ENCODE data around the gene PIP5KL1.

PIP5KL1 gene

GRCh38 chr9:127923771-127924170, 6.8 kb downstream of the PIP5KL1 start:
- TF ChIP-seq YY1 (IDR thresholded peaks at IDR 0.05; ENCODE audit: low read depth) (no peak), FOXM1 (IDR thresholded peaks at IDR 0.05; ENCODE audit: borderline replicate concordance, low read depth) (no peak)

GRCh38 chr9:127923046-127923445, 7.5 kb downstream of the PIP5KL1 start:
- TF ChIP-seq TCF12 (IDR thresholded peaks at IDR 0.05; ENCODE audit: low read depth) (no peak), TAF1 (IDR thresholded peaks at IDR 0.05; ENCODE audit: low read depth) (no peak), TEAD4 (IDR thresholded peaks at IDR 0.05) (no peak), NFIC (IDR thresholded peaks at IDR 0.05) (no peak), FOXM1 (IDR thresholded peaks at IDR 0.05; ENCODE audit: borderline replicate concordance, low read depth) (no peak), USF1 (IDR thresholded peaks at IDR 0.05) (no peak), CEBPB (IDR thresholded peaks at IDR 0.05) (no peak), REST (IDR thresholded peaks at IDR 0.05; ENCODE audit: low read depth) (no peak), ZBTB7A (IDR thresholded peaks at IDR 0.05; ENCODE audit: low read depth) (no peak), CREB1 (IDR thresholded peaks at IDR 0.05; ENCODE audit: low read depth) (no peak), MAX (IDR thresholded peaks at IDR 0.05) (no peak), YY1 (IDR thresholded peaks at IDR 0.05; ENCODE audit: low read depth) (no peak), EP300 (IDR thresholded peaks at IDR 0.05; ENCODE audit: borderline replicate concordance) (no peak), EGR1 (IDR thresholded peaks at IDR 0.05) (no peak), RAD21 (IDR thresholded peaks at IDR 0.05; ENCODE audit: low read depth) (no peak)

GRCh38 chr9:127921557-127922120, 8.9 kb downstream of the PIP5KL1 start:
- no peak for TF ChIP-seq NFIC (IDR thresholded peaks at IDR 0.05)
- TF ChIP-seq EP300 (IDR thresholded peaks at IDR 0.05; ENCODE audit: borderline replicate concordance), result no peak
- TF ChIP-seq EGR1 (IDR thresholded peaks at IDR 0.05), result no peak
- no peak for TF ChIP-seq USF1 (IDR thresholded peaks at IDR 0.05)
- TF ChIP-seq YY1 (IDR thresholded peaks at IDR 0.05; ENCODE audit: low read depth), result no peak
- TF ChIP-seq CREB1 (IDR thresholded peaks at IDR 0.05; ENCODE audit: low read depth), result no peak
- no peak for TF ChIP-seq FOXM1 (IDR thresholded peaks at IDR 0.05; ENCODE audit: borderline replicate concordance, low read depth)
- TF ChIP-seq TCF12 (IDR thresholded peaks at IDR 0.05; ENCODE audit: low read depth), result no peak
- 0 out of 2 replicates have a peak, but pooled peaks have one; percentile 28 for TF ChIP-seq MAX (IDR thresholded peaks at IDR 0.05)
- TF ChIP-seq TAF1 (IDR thresholded peaks at IDR 0.05; ENCODE audit: low read depth), result no peak
- TF ChIP-seq ZBTB7A (IDR thresholded peaks at IDR 0.05; ENCODE audit: low read depth), result no peak
- no peak for TF ChIP-seq REST (IDR thresholded peaks at IDR 0.05; ENCODE audit: low read depth)
- TF ChIP-seq RAD21 (IDR thresholded peaks at IDR 0.05; ENCODE audit: low read depth), result peak; percentile 92
- no peak for TF ChIP-seq TEAD4 (IDR thresholded peaks at IDR 0.05)
- TF ChIP-seq CEBPB (IDR thresholded peaks at IDR 0.05), result no peak

GRCh38 chr9:127920794-127921193, 9.8 kb downstream of the PIP5KL1 start:
- TF ChIP-seq TCF12 (IDR thresholded peaks at IDR 0.05; ENCODE audit: low read depth) (no peak), MAX (IDR thresholded peaks at IDR 0.05) (no peak), CEBPB (IDR thresholded peaks at IDR 0.05) (no peak)

- TF ChIP-seq YY1 (IDR thresholded peaks at IDR 0.05; ENCODE audit: low read depth) (no peak), REST (IDR thresholded peaks at IDR 0.05; ENCODE audit: low read depth) (no peak), EGR1 (IDR thresholded peaks at IDR 0.05) (no peak), EP300 (IDR thresholded peaks at IDR 0.05; ENCODE audit: borderline replicate concordance) (peak; percentile 48; the same call in 1 of the 2 replicates), MAX (IDR thresholded peaks at IDR 0.05) (peak; percentile 48; the same call in 1 of the 2 replicates), NFIC (IDR thresholded peaks at IDR 0.05) (peak; percentile 37; the same call in 1 of the 2 replicates), ZBTB7A (IDR thresholded peaks at IDR 0.05; ENCODE audit: low read depth) (no peak), CREB1 (IDR thresholded peaks at IDR 0.05; ENCODE audit: low read depth) (no peak), CEBPB (IDR thresholded peaks at IDR 0.05) (peak; percentile 78), TEAD4 (IDR thresholded peaks at IDR 0.05) (peak; percentile 47), USF1 (IDR thresholded peaks at IDR 0.05) (no peak), TCF12 (IDR thresholded peaks at IDR 0.05; ENCODE audit: low read depth) (peak; percentile 61; the same call in 1 of the 2 replicates), FOXM1 (IDR thresholded peaks at IDR 0.05; ENCODE audit: borderline replicate concordance, low read depth) (no peak), RAD21 (IDR thresholded peaks at IDR 0.05; ENCODE audit: low read depth) (no peak), TAF1 (IDR thresholded peaks at IDR 0.05; ENCODE audit: low read depth) (no peak; the same call in 1 of the 2 replicates)
Measured at GRCh38 chr9:127919253-127919815, 11.2 kb downstream of the PIP5KL1 start.
